Right lobe of liver (tissue), 4 donors: ENCODE results near the gene USP17L29.
"Not testable (repeated sequence)": the region's sequence is repeated elsewhere in the genome, so short reads cannot be mapped to it uniquely, and the experiment has no call there.

Experiments used
- POLR2A ChIP-seq: fragments of 450-650 bp; IDR thresholded peaks from one replicate; pipeline ENCODE4 v1.6.1; 2017; ENCODE audit warnings: antibody characterized with exemption, mild to moderate bottlenecking
- TF ChIP-seq, protein P1 (sequence below), 4 donors: fragments of 200-600 bp in 3 of 4; fragments of 450-650 bp in 1 of 4; IDR thresholded peaks; one replicate each; pipeline versions ENCODE4 v1.5.1 to v1.8.0; 2016 to 2022; ENCODE audit warnings: antibody characterized with exemption in 4 of 4, mild to moderate bottlenecking in 2 of 4
- donor health status: DM: no; HTN: no; CAD: no.
- donor health status: DM: no; HTN: no; CAD: no.
- donor health status: DM: no; HTN: yes; CAD: no.

GRCh38 chr4:9324191-9324590 is 29.2 kb upstream of the USP17L29 start:
- not testable (repeated sequence) for TF ChIP-seq POLR2A
- TF ChIP-seq, protein P1, sequence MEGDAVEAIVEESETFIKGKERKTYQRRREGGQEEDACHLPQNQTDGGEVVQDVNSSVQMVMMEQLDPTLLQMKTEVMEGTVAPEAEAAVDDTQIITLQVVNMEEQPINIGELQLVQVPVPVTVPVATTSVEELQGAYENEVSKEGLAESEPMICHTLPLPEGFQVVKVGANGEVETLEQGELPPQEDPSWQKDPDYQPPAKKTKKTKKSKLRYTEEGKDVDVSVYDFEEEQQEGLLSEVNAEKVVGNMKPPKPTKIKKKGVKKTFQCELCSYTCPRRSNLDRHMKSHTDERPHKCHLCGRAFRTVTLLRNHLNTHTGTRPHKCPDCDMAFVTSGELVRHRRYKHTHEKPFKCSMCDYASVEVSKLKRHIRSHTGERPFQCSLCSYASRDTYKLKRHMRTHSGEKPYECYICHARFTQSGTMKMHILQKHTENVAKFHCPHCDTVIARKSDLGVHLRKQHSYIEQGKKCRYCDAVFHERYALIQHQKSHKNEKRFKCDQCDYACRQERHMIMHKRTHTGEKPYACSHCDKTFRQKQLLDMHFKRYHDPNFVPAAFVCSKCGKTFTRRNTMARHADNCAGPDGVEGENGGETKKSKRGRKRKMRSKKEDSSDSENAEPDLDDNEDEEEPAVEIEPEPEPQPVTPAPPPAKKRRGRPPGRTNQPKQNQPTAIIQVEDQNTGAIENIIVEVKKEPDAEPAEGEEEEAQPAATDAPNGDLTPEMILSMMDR (IDR thresholded peaks at IDR 0.05): not testable (repeated sequence)
